VCaP (cell line): ENCODE data around the gene NLRP14.

Experiments
- H3K27ac ChIP-seq: fragments of 450-650 bp; 2 replicates; pipeline ENCODE4 v1.5.1; 2017
- TF ChIP-seq, protein P1 (sequence below): fragments of 450-650 bp; conservative IDR thresholded peaks from 2 replicates; pipeline ENCODE4 v1.5.1; 2017; ENCODE audit warnings: mild to moderate bottlenecking, moderate library complexity

NLRP14 gene

DNA sequence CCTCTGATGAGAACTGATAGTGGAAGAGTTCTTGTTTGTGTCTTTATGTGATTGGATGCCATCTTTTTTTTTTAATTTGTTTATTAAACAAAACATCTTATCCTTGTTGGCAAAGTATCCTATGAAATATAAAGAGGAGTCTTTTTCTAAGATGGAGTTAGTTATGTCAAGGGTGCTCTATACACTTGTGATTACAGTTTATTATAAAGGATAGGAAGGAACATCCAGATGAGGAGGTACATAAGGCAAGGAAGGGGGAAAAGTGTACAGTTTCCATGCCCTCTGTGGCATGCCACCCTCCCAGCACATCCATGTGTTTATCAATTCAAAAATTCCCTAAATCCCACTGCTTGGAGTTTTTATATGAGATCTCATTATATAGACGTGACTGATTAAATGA is 61.2 kb downstream of the NLRP14 start:
- H3K27ac ChIP-seq: no peak overlapping the region
- TF ChIP-seq, protein P1, sequence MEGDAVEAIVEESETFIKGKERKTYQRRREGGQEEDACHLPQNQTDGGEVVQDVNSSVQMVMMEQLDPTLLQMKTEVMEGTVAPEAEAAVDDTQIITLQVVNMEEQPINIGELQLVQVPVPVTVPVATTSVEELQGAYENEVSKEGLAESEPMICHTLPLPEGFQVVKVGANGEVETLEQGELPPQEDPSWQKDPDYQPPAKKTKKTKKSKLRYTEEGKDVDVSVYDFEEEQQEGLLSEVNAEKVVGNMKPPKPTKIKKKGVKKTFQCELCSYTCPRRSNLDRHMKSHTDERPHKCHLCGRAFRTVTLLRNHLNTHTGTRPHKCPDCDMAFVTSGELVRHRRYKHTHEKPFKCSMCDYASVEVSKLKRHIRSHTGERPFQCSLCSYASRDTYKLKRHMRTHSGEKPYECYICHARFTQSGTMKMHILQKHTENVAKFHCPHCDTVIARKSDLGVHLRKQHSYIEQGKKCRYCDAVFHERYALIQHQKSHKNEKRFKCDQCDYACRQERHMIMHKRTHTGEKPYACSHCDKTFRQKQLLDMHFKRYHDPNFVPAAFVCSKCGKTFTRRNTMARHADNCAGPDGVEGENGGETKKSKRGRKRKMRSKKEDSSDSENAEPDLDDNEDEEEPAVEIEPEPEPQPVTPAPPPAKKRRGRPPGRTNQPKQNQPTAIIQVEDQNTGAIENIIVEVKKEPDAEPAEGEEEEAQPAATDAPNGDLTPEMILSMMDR: no peak

DNA sequence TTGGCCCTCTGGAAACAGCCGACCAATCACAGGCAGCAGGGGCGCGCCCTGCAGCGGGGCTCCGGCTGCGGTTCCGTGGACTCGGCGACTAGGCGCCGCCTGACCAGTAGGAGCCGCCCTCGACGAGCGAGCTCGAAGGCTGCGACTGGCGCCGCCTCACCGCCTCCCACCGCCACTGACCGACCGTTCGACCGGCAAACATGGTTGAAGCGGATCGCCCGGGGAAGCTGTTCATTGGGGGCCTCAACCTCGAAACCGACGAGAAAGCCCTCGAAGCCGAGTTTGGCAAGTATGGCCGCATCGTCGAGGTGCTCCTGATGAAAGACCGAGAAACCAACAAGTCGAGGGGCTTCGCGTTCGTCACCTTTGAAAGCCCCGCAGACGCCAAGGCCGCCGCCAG is 68.6 kb downstream of the NLRP14 start, which contains the start of gene RBMXL2:
TSS of gene RBMXL2 (plus strand) at position 78 of the 400 bp plus-strand sequence. CDS start at position 201, 123 bp downstream.
- TF ChIP-seq, protein P1: no peak
- H3K27ac ChIP-seq: no peak within 1 kb of the TSS

DNA sequence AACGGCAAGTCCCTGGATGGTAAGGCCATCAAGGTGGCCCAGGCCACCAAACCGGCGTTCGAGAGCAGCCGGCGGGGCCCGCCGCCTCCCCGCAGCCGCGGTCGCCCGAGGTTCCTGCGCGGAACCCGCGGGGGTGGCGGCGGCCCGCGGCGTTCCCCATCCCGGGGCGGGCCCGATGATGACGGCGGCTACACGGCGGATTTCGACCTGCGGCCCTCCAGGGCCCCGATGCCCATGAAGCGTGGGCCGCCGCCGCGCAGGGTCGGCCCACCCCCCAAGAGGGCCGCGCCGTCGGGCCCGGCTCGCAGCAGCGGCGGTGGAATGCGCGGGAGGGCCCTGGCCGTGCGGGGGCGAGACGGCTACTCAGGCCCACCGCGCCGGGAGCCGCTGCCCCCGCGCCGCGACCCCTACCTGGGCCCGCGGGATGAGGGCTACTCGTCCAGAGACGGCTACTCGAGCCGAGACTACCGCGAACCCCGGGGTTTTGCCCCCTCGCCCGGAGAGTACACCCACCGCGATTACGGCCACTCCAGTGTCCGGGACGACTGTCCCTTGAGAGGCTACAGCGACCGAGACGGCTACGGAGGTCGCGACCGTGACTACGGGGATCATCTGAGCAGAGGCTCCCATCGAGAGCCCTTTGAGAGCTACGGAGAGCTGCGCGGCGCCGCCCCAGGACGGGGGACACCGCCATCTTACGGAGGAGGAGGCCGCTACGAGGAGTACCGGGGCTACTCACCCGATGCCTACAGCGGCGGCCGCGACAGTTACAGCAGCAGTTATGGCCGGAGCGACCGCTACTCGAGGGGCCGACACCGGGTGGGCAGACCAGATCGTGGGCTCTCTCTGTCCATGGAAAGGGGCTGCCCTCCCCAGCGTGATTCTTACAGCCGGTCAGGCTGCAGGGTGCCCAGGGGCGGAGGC is 69.3 kb downstream of the NLRP14 start:
- no peak overlapping the region for H3K27ac ChIP-seq
- TF ChIP-seq, protein P1: no peak

DNA sequence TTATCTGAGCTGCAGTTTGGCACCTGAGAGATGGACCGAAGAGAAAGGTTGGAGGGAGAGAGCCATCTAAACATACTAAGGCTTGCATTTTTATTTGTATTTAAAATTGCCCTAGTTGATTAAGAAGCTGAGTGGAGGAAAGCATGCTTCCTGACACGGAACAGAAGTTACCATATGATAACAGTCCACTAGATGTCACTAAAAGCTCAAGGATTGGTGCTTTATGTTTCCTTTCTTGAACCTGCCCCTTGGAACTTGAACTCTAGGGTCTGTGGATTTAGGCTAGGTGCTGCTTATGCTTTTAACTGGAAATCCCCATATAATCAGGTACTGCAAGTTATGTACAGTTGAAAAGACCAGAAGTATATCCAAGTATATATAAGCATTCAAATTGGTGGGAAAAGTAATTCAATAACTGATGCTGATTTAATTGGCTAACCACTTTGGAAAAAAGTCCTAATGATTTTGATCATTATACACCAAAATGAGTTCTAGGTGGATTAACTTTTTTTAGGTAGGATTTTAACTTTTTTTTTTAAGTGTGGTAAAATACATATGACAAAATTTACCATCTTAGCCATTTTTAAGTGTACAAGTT is 78.1 kb downstream of the NLRP14 start:
- TF ChIP-seq, protein P1: peak; percentile 73

DNA sequence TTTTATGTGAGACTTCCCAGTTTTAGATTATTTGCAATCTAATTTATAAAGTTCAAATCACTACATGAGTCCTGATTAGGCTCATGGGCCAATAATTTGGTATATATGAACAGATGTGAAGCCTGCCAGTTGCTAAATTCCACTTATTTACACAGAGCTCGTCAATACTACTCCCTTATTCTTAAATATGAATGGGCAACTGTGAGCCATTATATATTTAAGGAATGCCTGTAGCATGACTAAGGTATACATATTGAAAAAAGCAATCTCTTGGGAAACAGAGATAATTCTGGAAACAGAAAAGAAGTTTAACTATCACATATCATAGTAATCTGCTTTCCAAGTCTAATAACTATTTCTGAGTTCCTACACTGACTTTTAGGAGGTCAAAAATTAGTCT is 95.5 kb downstream of the NLRP14 start:
- TF ChIP-seq, protein P1: no peak
- H3K27ac ChIP-seq: no peak overlapping the region

More for the DNA sequence above, 78.1 kb downstream of the NLRP14 start:
- no peak overlapping the region for H3K27ac ChIP-seq

DNA sequence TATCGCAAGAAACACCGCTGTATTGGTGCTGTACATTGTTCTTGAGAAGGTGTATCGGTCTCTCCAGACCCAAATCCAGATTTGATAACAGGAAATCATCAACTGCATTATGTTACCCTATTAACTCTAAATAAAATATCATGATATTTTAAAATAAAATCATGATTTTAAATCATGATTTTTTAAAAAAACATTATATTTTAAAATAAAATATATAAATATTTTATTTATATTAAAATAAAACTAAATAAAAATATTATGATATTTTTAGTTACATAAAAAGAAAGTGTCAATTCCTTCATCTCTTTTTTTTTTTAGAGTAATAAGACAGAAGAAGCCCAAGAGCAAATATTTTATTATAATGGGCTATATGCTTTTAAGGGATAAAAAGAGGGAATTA is 96.1 kb downstream of the NLRP14 start:
- no peak overlapping the region for H3K27ac ChIP-seq
- TF ChIP-seq, protein P1: no peak
